ENCODE results near the gene PHGDH.

Gene PHGDH

DNA sequence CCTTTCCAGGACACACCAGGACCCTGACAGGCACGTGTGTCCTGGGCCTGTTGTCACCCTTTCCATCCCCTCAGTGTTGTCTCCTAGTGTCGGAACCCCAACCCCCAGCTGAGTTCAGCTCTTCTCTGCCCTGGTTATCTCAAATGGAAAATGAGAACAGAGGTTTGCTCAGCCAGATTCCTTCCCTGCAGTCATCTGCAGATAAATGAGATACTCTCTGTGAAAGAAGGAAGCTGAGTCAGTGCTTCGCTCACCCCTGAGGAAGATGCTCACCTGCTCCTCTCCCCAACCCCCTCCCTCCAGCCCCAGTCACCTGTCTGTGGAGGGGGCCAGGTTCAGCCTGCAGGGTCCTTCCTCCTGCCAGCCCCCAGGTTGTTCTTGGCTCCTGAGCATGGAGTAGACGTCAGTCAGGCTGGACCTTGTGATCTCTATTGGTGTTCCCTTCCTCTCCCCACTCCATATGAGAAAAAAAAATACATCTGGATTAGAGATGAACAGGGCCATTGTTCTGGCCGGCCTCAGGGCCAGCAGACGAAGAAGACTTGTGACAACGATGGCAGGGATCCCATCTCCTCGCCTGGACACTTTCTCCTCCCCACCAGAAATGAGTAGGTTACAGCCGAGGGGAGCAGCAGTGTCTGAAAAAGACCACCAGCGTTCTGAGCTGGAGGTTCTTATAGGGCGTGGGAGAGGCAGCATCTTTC lies 20.9 kb downstream of the PHGDH start:
- no peak for DNase-seq

DNA sequence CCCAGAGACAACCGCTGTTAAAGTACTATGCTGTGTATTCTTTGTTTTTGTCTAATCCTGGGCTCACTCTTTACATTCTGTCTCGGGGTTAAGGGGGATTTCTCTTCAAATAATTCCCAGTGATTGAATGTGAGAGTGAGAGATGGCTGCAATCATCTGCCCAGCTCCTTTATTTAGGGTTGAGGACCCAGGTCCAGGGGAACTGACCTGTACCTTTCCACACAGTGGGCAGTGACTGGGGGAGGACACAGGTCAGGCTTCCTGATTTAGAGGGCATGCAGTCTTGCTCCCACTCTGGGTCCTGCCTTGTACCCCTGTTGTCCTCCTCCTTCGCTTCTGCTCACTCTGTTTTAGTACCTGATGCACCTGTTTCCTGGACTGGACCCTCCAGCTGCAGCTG lies 22.0 kb downstream of the PHGDH start:
- DNase-seq, result no peak

DNA sequence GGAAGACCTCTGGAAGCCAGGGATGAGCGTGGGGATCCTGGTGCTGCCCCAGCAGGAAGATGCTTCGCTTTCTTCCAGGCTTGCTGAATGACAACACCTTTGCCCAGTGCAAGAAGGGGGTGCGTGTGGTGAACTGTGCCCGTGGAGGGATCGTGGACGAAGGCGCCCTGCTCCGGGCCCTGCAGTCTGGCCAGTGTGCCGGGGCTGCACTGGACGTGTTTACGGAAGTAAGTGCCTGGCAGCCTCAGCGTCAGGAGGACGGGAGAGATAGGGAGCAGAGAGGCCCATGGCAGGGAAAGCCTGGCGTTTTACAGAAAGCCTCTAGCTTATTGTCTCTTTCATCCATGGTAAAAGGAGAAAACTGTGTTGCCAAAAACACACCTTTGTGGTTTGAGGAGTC lies 23.5 kb downstream of the PHGDH start:
- no peak for DNase-seq

DNA sequence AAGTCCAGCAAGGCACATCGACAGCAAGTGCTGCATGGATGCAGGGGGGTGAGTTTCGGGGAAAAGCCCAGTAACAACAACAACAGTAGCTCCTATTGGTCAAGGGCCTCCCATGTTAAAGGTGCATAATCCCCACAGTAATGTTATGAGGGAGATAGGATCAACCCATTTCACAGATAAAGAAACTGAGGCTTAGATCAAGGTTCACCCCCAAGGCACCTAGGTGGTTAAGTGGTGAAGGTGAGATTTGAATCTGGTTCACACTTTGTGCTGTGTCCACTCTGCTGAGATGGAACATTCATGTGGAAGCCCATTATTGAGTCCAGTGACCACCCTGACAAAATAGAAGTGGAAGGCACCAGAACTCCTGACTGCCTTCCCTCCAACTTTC lies 24.9 kb downstream of the PHGDH start:
- no peak for DNase-seq

DNA sequence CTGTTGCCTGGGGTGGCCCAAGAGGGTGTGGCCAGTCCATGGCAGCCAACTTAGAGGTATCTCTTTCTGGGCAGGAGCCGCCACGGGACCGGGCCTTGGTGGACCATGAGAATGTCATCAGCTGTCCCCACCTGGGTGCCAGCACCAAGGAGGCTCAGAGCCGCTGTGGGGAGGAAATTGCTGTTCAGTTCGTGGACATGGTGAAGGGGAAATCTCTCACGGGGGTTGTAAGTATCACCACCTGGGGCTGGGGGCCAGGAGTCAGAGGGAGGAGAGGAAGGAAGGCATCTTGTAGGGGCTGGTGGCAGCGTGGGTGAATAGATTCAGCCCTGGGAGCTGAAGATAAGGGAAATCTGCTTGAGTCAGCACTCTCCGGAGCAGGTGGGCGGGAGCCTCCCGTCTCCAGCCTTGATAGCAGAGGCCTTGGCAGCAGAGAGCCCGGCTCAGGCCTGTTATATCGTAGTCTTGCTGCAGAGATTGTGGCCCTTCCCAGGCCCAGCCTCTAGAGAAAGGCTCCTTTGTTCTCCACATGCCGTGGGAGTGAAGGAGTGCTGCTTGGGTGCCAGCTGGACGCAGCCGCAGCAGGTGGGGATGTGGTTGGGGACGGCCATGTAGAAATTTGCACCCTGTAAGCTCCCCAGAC lies 25.4 kb downstream of the PHGDH start:
- no peak for DNase-seq

DNA sequence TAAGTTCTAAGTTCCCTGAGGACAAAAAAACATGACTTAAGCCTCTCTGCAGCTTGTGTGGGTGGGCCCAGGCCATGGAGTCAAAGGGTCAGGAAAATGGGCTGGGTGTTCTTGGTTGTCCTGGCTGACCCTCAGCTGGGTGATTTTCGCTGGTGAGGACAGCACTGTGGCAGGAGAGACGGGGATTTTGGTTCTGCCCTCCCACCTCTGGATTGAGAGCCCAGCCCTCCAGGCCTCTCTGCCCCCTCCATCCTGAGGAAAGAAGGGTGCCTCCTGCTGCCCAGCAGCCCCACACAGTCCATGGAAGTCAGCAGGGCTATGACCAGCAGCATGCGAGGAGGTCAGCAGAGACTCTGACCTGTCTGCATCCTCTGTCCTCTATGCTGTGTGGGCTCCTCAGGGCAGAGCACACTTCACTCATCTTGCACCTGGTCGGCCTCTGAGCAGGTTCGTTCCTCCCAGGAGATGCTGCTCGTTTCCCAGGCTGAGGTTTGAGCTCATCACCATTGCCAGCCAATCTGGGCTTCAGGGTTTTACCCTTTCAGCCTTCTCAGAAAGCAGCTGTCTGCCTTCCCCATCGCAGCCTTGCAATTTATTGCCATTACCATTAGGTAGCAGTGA lies 26.5 kb downstream of the PHGDH start:
- DNase-seq, result no peak

DNA sequence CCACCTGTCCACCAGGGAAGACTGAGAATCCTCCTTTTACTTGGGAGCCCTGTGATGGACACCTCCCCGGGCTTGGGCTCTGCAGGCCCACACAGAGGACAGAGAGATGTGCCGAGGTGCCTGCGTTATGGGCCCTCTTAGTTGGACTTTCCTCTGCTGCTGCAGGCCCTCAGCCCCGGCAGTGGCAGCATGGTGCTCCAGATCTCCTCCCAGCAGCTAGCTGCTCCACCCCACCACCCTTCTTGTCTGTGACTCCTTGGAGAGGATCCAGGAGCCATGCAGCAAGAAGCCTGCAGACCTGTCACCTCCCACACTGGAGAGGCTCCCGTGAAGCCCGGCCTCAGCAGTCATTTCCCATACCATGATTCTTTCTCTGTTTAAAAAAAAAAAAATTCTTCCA lies 27.4 kb downstream of the PHGDH start:
- no peak for DNase-seq

DNA sequence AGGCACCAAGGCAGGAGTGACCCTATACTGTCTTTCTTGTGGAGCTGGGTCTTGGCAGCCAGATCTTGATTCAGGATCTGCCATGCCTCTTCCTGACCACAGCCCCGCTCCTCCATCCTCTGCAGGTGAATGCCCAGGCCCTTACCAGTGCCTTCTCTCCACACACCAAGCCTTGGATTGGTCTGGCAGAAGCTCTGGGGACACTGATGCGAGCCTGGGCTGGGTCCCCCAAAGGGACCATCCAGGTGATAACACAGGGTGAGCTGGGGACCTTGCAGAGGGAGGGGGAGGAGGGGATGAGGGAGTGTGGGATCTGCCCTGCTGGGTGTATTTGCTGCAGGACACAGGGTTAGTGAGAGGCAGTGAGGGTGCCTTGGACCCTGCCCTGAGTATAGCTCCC lies 28.5 kb downstream of the PHGDH start:
- DNase-seq, result no peak

DNA sequence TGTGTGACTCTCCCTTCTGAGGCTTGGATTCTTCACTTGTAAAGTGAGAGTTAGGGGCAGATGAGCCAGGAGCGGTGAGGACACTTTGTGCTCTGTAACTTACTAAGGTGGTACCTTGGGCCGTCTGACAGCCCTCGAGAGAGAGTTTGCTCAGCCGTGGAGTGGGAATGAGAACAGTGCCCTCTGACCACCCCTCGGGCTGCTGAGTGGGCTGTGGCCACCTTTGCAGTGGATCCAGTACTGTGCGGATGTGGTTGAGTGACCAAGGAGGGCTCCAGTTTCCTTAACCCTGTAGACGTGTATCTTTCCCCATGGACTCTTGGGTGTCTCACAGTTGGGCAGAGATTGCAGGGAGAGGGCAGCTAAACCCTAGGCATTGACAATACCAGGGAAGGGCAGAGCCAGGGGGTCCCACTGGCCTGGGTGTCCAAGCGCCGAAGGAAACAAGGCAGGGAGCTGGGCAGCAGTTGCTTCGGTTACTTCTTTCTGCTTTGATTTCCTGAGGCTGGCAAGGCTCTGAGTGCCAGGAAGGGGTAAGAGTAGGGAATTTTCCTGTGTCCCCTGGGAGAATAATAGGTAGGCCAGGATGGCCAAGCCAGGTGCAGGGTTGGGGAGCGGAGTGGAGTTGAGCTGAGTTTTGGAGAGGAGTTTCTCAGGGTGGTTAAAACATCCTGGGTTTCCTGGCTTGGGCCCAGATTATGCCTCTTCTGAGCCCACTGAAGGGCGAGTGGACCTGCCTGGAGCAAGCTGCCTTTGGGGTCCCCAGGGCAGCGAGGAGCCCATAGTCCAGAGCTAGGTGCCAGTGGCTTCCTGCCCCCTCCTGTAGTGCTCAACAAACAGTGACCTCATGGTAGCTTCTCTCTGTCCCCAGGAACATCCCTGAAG lies 29.4 kb downstream of the PHGDH start:
- DNase-seq, result no peak

DNA sequence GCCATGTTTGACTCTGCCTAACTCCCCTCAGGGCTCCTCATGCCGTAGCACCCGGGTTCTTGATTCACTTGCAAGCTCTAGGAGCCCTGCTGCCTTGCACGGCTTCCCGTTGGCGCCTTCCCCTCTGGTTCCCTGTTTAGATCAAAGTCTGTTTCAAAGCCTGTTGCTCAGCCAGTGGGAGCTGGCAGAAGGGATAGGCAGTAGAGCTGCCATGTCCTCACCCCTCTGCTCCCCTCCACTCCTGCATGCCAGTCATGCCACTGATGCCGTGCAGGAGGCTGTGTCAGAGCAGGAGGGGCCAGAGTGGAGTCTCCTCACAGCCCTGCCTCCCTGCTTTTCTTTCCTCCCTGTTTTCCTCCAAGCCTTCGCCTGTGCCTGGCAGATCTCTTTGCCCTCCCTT lies 30.5 kb downstream of the PHGDH start:
- DNase-seq, result no peak

DNA sequence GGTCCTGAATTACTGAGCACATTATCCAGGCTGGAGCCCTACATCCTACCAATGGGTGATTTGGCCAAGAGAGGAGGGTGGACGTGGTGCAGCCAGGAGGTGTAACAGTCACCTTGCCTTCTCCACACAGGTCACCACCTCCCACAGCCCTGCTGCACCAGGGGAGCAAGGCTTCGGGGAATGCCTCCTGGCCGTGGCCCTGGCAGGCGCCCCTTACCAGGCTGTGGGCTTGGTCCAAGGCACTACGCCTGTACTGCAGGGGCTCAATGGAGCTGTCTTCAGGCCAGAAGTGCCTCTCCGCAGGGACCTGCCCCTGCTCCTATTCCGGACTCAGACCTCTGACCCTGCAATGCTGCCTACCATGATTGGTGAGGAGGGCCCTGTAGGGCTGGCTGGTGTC lies 30.9 kb downstream of the PHGDH start:
- DNase-seq, result no peak

DNA sequence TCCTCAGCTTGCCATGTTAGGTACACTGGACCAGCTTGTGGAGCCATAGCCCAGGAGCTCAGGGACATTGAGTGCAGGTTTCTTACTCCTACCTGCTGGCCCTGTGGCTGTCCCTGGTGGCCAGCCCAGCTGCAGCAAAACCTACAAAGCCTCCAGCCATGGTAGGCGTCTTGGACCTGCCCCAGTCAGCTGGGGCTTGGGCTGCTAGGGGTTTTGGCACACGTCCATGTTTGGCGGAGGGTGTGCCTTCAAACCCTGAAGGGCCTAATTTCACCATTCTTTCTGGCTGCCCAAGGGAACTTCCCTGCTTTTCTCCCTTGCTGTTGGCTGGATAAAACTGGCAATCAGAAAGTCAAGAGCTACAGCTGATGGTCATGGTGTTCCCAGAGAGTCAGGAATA lies 31.6 kb downstream of the PHGDH start:
- DNase-seq, result no peak

DNA sequence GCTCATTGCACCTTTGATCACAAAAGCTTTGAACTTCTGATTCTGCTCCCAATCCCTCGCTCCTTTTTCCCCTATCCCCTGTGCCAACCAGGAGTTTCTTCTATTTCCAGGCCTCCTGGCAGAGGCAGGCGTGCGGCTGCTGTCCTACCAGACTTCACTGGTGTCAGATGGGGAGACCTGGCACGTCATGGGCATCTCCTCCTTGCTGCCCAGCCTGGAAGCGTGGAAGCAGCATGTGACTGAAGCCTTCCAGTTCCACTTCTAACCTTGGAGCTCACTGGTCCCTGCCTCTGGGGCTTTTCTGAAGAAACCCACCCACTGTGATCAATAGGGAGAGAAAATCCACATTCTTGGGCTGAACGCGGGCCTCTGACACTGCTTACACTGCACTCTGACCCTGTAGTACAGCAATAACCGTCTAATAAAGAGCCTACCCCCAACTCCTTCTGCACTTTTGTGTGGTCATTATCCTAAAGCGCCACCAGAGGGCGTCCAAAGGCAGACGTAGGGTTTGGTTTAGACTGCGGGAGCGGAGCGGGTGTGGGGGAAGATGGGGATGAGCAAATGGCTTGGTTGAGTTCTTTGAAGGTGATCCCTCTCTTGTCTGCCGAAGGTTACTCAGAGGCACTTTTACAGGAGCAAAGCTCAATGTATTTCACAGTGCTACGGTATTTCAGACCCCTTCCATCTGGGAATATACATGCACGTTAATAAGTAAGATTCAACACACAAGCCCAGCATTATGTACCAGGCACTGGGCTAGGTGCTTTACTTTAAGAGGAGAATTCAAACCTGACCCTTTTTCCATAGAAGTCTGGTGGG lies 32.3 kb downstream of the PHGDH start:
- DNase-seq, result peak; percentile 62

DNA sequence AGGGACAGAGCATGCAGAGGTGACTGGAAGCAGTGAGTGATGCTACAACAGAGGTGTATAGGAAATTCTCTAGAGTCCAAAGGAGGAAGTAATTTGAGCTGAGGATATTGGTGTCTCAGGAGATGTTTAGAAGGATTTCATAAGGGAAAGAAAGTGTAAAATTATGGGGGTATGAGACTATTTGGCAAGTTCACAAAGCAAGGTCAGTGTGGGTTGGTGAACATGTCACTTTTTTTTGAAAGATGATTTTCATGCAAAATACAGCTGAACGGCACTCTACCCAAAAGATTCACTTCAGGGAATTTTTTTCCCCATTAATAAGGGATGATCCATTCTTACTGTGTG lies 32.8 kb downstream of the PHGDH start:
- no peak for DNase-seq

DNA sequence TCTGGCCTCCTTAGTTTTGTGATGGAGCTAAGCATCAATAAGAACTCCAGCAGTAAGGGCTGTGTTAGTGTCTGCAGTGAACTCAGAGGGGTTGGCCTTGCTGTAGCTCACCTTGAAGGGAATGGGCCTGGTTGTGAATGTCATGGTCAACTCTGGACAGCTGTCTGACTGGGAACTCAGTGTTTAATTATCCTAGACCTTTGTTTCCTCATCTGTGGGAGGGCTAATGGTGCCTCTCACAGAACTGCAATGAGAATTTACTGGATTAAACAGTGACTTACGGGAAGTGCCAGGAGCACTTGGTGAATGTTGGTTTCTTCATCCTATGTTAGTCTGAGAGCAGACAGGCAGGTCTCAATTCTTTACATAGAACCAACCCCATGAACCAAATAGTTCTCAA lies 33.3 kb downstream of the PHGDH start:
- no peak for DNase-seq

DNA sequence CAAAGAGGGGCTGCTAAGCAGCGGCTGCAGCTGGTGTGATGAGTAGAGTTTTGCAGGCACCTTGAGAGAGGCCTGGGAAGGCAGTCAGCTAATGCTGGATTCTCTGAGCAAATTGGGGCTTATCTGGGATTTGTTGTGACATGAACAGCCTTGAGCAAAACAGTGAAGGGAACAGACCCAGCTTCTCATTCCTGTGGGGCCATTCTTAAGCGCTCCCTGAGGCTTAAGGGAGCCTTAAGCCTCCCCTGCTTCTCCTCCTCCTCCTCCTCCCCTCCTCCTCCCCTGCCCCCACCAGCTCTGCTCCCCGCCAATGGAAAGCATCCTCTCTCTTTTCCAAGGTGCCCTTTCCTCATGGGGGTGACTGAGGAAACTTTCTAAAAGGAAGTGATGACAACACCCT lies 35.7 kb downstream of the PHGDH start:
- no peak for DNase-seq

DNA sequence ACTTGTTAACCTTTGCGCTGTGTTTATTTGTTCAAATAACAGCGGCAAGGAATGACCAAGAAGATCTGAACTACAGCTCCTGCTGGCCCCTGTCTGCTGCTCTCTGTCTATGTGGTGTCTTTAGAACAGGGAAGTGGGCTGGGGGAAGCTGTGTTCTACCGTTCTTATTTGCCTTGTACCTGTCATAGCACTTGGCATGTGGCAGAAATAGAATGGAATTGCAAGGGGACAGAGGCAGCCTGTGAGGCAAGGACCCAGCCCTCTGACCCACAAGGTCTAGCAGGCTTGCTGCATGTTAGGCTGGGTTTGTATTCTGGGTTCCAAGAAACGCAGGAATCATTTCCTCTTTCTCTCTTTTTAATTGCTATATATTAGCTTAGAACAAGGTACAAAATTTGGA lies 36.3 kb downstream of the PHGDH start:
- DNase-seq, result peak; percentile 71

DNA sequence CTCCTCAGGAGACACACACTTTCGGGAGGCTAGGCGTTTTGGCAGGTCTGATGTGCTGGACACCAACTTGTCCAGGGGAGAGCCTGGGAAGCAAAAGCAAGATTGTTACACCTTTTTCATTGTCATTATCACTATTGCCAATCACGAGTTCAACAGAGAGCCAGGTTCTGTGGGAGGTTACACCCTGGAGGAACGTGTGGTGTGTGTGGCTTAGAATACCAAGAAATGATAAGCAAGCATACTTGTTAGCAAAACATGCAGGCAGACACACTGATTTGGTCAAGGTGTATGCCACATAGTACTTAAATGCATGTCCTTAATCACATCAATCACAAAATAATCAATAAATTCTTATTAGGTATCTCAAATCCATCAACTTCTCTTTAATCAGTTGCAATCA lies 40.9 kb downstream of the PHGDH start:
- no peak for DNase-seq

DNA sequence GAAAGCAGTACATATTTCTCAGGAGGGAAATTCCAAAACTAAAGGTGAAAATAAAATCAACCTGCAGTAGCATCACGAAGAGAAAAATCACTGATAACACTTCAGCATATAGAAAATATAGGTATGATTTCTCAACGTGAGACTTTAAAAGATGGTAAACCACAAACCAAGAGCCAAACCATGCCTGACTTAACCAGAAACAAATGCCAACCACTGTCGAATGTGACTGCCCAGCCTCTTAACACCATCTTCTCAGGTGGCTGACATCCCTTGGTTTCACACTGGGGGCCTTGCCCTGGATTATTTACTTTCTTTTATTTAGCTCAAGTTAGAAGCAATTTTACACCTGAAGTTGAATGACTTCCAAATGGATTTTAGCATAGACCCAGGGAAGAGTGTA lies 46.9 kb downstream of the PHGDH start:
- DNase-seq, result no peak

DNA sequence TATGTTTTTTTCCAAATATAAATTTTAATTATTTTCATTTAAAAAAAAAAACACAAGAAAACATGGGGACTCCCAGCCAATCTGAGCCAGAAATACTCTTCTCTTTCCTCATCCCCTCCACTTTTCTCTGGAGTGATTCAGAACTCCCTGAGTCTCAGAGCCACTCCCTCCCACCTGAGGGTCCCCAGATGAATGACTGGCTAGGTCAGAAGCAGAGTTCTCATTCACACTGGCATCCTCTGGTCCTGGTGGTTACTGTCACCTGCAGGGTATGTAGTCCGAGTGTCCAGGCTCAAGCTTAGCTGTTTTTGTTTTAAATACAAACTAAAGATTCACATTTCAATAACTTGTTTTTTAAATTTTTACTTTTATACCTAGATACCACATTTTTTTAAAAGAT lies 50.7 kb downstream of the PHGDH start:
- DNase-seq, result no peak

DNA sequence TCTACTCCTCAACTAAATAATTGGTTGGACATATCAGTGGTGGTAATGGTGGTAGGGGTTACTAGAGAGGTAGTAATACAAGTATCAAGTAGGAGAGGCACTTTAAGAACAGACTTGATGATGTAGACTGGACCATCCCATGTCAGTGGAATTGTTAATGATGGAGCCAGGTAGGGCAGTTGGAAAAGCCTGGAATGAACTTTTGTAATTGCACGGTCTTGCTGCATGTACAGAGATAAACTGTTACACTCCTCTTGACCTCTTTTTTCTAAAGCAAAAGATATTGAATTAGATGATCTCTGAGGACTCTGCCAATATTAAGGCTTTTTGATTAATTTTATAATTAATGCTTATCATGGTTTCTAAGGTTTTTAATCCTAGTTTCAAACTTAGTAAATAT lies 51.2 kb downstream of the PHGDH start:
- DNase-seq, result no peak

DNA sequence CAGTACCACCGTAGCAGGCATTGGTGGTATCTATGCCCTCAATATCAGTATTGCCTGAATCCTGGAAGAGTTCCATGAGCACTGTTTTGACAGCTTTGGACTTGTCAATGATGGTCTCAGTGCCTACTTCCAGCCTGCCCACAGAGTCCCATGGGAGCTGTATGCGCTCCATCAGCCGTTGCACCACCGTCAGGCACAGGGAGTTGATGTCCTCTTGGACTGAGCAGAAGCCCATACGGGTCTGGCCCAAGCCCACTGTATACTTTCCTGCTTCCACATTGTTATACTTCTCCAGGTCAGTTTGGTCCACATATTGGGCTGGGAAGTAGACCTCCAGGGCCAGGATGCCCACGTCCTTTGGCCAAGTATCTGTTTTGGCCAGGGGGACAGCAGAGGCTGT lies 52.5 kb downstream of the PHGDH start:
- no peak for DNase-seq

DNA sequence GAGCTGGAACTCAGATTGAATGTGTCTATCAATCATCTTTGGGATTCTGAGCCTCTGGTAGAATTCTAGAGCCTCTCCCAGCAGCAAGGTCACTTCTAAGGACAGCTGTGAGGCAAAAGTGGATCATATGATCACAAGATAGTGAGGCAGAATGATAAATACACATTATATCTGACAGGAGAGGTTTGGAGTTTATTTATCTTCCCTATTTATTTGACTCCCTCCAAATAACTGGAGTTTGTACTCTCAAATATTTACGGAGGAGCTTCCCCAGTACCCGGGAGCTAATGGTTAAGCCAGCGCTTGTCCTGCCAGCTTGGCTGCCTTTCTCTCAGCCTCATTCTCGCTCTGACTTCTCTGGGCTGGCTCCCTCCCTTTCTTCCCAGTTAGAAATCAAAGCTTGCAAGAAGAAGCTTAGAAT lies 54.6 kb downstream of the PHGDH start:
- DNase-seq, result no peak

Data from MV-4-11 (cell line).